GM19035 (cell line): ENCODE data around the gene ROCK1.
A peak's percentile ranks its signal among the peaks of the same experiment; 100 is the strongest.

ENCODE experiments used
- ATAC-seq: cut with Tn5 transposase; IDR thresholded peaks from one replicate; pipeline ENCODE4 v1.9.1; 2021; ENCODE audit not compliant: unreplicated experiment

ROCK1 gene

GRCh38 chr18:21109936-21110712 lies 1.5 kb downstream of the ROCK1 start:
- ATAC-seq, result no peak

- ATAC-seq, result no peak
These were observed 5.7 kb downstream of the ROCK1 start for GRCh38 chr18:21105936-21106335.

- no peak for ATAC-seq
These were observed 10.4 kb downstream of the ROCK1 start for GRCh38 chr18:21101172-21101571.

GRCh38 chr18:21100678-21101077 lies 10.9 kb downstream of the ROCK1 start:
- no peak for ATAC-seq

GRCh38 chr18:21100146-21100545 lies 11.5 kb downstream of the ROCK1 start:
- no peak for ATAC-seq

- peak; percentile 69 for ATAC-seq
These were observed 12.2 kb downstream of the ROCK1 start for GRCh38 chr18:21099442-21099841.

GRCh38 chr18:21096760-21097159 lies 14.9 kb downstream of the ROCK1 start:
- ATAC-seq, result no peak

- no peak for ATAC-seq
These were observed 18.5 kb downstream of the ROCK1 start for GRCh38 chr18:21093133-21093532.

GRCh38 chr18:21090680-21091079 lies 20.9 kb downstream of the ROCK1 start:
- ATAC-seq, result no peak

GRCh38 chr18:21085579-21086166 lies 25.9 kb downstream of the ROCK1 start:
- no peak for ATAC-seq

- ATAC-seq, result no peak
These were observed 27.0 kb downstream of the ROCK1 start for GRCh38 chr18:21084511-21085078.

- no peak for ATAC-seq
These were observed 28.6 kb downstream of the ROCK1 start for GRCh38 chr18:21083017-21083416.

- ATAC-seq, result no peak
These were observed 30.2 kb downstream of the ROCK1 start for GRCh38 chr18:21081426-21081825.

- no peak for ATAC-seq
These were observed 31.0 kb downstream of the ROCK1 start for GRCh38 chr18:21080576-21080975.

- no peak for ATAC-seq
These were observed 37.0 kb downstream of the ROCK1 start for GRCh38 chr18:21074336-21075323.

GRCh38 chr18:21073180-21073579 lies 38.4 kb downstream of the ROCK1 start:
- no peak for ATAC-seq

GRCh38 chr18:21071071-21071470 lies 40.5 kb downstream of the ROCK1 start:
- ATAC-seq, result no peak

GRCh38 chr18:21069468-21069867 lies 42.1 kb downstream of the ROCK1 start:
- no peak for ATAC-seq

GRCh38 chr18:21064347-21064746 lies 47.3 kb downstream of the ROCK1 start:
- ATAC-seq, result no peak

GRCh38 chr18:21063011-21063410 lies 48.6 kb downstream of the ROCK1 start:
- no peak for ATAC-seq

- ATAC-seq, result no peak
These were observed 54.5 kb downstream of the ROCK1 start for GRCh38 chr18:21057112-21057511.
